ENCODE measurements around the gene CTNNA3.

- TF ChIP-seq CTCF (IDR thresholded peaks at IDR 0.05): no peak
- no peak for TF ChIP-seq POLR2A (IDR thresholded peaks at IDR 0.05)
These were observed 208.8 kb downstream of the CTNNA3 start for GRCh38 chr10:67487199-67487598.
